Measurements from ENCODE around the gene SIRPB2. TPM values are rescaled to one million over a fixed set of nuclear protein-coding genes. Genes with fewer than 3 reads are reported as not detected.

SIRPB2 gene
- total and polyA plus RNA-seq, 4 donors: 0.99 to 4.4 (median 2.2) TPM

- H3K36me3 ChIP-seq (ENCODE audit: control insufficient read depth in 4 of 4, insufficient read depth in 3 of 4, low read depth in 1 of 4, low read length in 3 of 4): no peaks in the 10 kb centered on the region
- H3K9ac ChIP-seq (ENCODE audit: low read depth in 1 of 2, low read length in 2 of 2): no peak overlapping the region
- no peaks in the 10 kb centered on the region for H3K9me3 ChIP-seq (ENCODE audit: control insufficient read depth in 4 of 4, low read length in 3 of 4)
- peaks cover 0 to 2% (median 0%) of the 10 kb centered on the region in 4 donors for H3K27me3 ChIP-seq (ENCODE audit: control insufficient read depth in 4 of 4, insufficient read depth in 4 of 4, low read length in 3 of 4)
- H3K4me1 ChIP-seq (ENCODE audit: control insufficient read depth in 4 of 4, insufficient read depth in 4 of 4, low read length in 3 of 4): no peaks in the 10 kb centered on the region
- no peak for TF ChIP-seq HNF4G (IDR thresholded peaks at IDR 0.05)
- WGBS: 60% methylated on average over 5 of the region's 5 CpGs
- no peak overlapping the region for H3K4me3 ChIP-seq (ENCODE audit: low read depth in 1 of 3, low read length in 3 of 3)
- H3K27ac ChIP-seq (ENCODE audit: low read depth in 1 of 2, low read length in 2 of 2): no peak overlapping the region
- no peak for DNase-seq (ENCODE audit: low spot score)
These were observed 43.3 kb upstream of the SIRPB2 start for GRCh38 chr20:1534526-1534925.

DNA sequence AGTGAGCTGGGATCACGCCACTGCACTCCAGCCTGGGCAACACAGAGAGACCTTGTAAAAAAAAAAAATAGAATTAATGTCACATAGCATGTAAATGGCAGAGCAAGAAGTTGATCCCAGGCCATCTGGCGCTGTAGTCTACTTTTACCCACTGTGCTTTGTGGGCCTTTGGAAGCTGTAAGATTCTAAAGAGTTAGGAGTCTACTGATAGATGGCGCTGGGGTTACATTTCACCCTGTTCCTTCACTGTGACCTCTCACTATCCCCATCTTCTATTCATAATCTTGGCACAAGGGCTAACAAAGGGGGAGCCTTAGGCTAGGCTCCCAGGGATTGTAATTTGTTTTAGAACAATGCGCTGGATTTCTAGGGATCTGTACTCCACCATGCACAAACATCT lies 41.8 kb upstream of the SIRPB2 start:
- no peak for DNase-seq (ENCODE audit: low spot score)
- Histone ChIP-seq H3K4me3 (ENCODE audit: low read depth in 1 of 3, low read length in 3 of 3) (no peak overlapping the region), H3K27ac (ENCODE audit: low read depth in 1 of 2, low read length in 2 of 2) (no peak overlapping the region), H3K9ac (ENCODE audit: low read depth in 1 of 2, low read length in 2 of 2) (no peak overlapping the region), H3K9me3 (ENCODE audit: control insufficient read depth in 4 of 4, low read length in 3 of 4) (no peaks in the 10 kb centered on the region), H3K27me3 (ENCODE audit: control insufficient read depth in 4 of 4, insufficient read depth in 4 of 4, low read length in 3 of 4) (peaks cover 0 to 2% (median 0%) of the 10 kb centered on the region in 4 donors), H3K4me1 (ENCODE audit: control insufficient read depth in 4 of 4, insufficient read depth in 4 of 4, low read length in 3 of 4) (no peaks in the 10 kb centered on the region), H3K36me3 (ENCODE audit: control insufficient read depth in 4 of 4, insufficient read depth in 3 of 4, low read depth in 1 of 4, low read length in 3 of 4) (no peaks in the 10 kb centered on the region)
- TF ChIP-seq FOXA1 (IDR thresholded peaks at IDR 0.05): no peak
- TF ChIP-seq, protein P1, sequence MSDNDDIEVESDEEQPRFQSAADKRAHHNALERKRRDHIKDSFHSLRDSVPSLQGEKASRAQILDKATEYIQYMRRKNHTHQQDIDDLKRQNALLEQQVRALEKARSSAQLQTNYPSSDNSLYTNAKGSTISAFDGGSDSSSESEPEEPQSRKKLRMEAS (IDR thresholded peaks at IDR 0.05): no peak
- TF ChIP-seq, protein P2, sequence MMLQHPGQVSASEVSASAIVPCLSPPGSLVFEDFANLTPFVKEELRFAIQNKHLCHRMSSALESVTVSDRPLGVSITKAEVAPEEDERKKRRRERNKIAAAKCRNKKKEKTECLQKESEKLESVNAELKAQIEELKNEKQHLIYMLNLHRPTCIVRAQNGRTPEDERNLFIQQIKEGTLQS (IDR thresholded peaks at IDR 0.05): no peak
- TF ChIP-seq CTCF (IDR thresholded peaks at IDR 0.05; ENCODE audit: low read depth, low read length, missing input control): no peak
- TF ChIP-seq NR2F2 (IDR thresholded peaks at IDR 0.05): no peak
- no peak for TF ChIP-seq YY1 (IDR thresholded peaks at IDR 0.05)
- TF ChIP-seq RXRA (IDR thresholded peaks at IDR 0.05): no peak
- TF ChIP-seq RAD21 (IDR thresholded peaks at IDR 0.05): no peak
- 78% methylated on average over 4 of the region's 4 CpGs for WGBS

DNA sequence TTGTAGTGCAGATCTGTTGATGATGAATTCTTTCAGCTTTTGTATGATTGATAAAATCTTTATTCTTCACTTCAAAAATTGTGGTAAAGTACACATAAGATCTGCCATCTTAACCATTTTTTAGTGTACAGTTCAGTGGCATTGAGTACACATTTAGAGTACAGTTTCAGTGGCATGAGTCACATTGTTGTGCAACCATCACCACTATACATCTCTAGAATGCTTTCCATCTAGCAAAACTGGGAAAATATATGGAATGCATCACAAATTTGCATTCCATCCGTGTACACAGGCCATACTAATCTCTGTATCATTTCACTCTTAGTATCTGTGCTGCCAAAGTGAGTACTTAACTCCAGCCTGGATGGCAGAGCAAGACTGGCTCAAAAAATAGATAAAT lies 37.6 kb upstream of the SIRPB2 start:
- Histone ChIP-seq H3K27ac (ENCODE audit: low read depth in 1 of 2, low read length in 2 of 2) (no peak overlapping the region), H3K9ac (ENCODE audit: low read depth in 1 of 2, low read length in 2 of 2) (no peak overlapping the region), H3K27me3 (ENCODE audit: control insufficient read depth in 4 of 4, insufficient read depth in 4 of 4, low read length in 3 of 4) (peaks cover 0 to 7% (median 0%) of the 10 kb centered on the region in 4 donors), H3K36me3 (ENCODE audit: control insufficient read depth in 4 of 4, insufficient read depth in 3 of 4, low read depth in 1 of 4, low read length in 3 of 4) (no peaks in the 10 kb centered on the region), H3K4me3 (ENCODE audit: low read depth in 1 of 3, low read length in 3 of 3) (no peak overlapping the region), H3K4me1 (ENCODE audit: control insufficient read depth in 4 of 4, insufficient read depth in 4 of 4, low read length in 3 of 4) (no peaks in the 10 kb centered on the region), H3K9me3 (ENCODE audit: control insufficient read depth in 4 of 4, low read length in 3 of 4) (no peaks in the 10 kb centered on the region)
- 19% methylated on average over 1 of the region's 1 CpG for WGBS
- no peak for TF ChIP-seq EGR1 (IDR thresholded peaks at IDR 0.05; ENCODE audit: low read depth in 2 of 2)
- TF ChIP-seq SP1 (IDR thresholded peaks at IDR 0.05): no peak
- TF ChIP-seq, protein P1 (IDR thresholded peaks at IDR 0.05): no peak
- TF ChIP-seq YY1 (IDR thresholded peaks at IDR 0.05): no peak
- TF ChIP-seq FOXA1 (IDR thresholded peaks at IDR 0.05): no peak
- TF ChIP-seq HNF4A (conservative IDR thresholded peaks at IDR 0.05): no peak
- no peak for TF ChIP-seq RAD21 (IDR thresholded peaks at IDR 0.05)
- TF ChIP-seq GABPA (IDR thresholded peaks at IDR 0.05 in 1 of 2, conservative IDR thresholded peaks at IDR 0.05 in 1 of 2): no peak
- TF ChIP-seq, protein P3, sequence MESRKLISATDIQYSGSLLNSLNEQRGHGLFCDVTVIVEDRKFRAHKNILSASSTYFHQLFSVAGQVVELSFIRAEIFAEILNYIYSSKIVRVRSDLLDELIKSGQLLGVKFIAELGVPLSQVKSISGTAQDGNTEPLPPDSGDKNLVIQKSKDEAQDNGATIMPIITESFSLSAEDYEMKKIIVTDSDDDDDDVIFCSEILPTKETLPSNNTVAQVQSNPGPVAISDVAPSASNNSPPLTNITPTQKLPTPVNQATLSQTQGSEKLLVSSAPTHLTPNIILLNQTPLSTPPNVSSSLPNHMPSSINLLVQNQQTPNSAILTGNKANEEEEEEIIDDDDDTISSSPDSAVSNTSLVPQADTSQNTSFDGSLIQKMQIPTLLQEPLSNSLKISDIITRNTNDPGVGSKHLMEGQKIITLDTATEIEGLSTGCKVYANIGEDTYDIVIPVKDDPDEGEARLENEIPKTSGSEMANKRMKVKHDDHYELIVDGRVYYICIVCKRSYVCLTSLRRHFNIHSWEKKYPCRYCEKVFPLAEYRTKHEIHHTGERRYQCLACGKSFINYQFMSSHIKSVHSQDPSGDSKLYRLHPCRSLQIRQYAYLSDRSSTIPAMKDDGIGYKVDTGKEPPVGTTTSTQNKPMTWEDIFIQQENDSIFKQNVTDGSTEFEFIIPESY (IDR thresholded peaks at IDR 0.05): no peak
- TF ChIP-seq, protein P4, sequence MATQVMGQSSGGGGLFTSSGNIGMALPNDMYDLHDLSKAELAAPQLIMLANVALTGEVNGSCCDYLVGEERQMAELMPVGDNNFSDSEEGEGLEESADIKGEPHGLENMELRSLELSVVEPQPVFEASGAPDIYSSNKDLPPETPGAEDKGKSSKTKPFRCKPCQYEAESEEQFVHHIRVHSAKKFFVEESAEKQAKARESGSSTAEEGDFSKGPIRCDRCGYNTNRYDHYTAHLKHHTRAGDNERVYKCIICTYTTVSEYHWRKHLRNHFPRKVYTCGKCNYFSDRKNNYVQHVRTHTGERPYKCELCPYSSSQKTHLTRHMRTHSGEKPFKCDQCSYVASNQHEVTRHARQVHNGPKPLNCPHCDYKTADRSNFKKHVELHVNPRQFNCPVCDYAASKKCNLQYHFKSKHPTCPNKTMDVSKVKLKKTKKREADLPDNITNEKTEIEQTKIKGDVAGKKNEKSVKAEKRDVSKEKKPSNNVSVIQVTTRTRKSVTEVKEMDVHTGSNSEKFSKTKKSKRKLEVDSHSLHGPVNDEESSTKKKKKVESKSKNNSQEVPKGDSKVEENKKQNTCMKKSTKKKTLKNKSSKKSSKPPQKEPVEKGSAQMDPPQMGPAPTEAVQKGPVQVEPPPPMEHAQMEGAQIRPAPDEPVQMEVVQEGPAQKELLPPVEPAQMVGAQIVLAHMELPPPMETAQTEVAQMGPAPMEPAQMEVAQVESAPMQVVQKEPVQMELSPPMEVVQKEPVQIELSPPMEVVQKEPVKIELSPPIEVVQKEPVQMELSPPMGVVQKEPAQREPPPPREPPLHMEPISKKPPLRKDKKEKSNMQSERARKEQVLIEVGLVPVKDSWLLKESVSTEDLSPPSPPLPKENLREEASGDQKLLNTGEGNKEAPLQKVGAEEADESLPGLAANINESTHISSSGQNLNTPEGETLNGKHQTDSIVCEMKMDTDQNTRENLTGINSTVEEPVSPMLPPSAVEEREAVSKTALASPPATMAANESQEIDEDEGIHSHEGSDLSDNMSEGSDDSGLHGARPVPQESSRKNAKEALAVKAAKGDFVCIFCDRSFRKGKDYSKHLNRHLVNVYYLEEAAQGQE (IDR thresholded peaks at IDR 0.05): no peak
- TF ChIP-seq FOXA2 (IDR thresholded peaks at IDR 0.05): no peak
- no peak for DNase-seq (ENCODE audit: low spot score)
